GM18870 (cell line): Measurements from ENCODE around the gene CACNA1S.

Experiments used
- ATAC-seq: cut with Tn5 transposase; IDR thresholded peaks from one replicate; pipeline ENCODE4 v1.9.1; 2021; ENCODE audit warnings: moderate library complexity; ENCODE audit not compliant: unreplicated experiment

CACNA1S gene

GRCh38 chr1:201096041-201096461, 16.2 kb downstream of the CACNA1S start:
- ATAC-seq, result no peak

DNA sequence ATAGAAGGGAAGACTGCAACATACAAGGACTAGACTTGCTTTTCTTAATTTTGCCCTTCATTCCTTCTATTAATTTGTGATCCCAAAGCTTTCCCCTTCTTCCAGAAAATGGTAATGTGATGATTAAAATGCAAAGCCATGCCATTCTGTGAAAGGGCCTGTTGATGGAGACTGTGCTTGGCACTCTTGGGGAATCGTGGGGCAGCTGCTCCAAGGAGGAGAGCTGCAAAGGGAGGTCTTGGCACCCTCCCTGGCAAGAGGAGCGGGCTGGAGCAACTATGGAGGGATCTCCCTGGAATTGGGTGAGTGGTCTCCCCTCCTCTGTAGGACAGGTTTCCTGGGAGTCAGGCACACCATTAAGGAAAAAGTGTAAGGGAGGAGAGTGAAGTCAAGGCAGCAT, 16.6 kb downstream of the CACNA1S start:
- ATAC-seq, result no peak

- no peak for ATAC-seq
Measured at GRCh38 chr1:201094832-201095231, 17.4 kb downstream of the CACNA1S start.

- ATAC-seq, result no peak
Measured at GRCh38 chr1:201093962-201094361, 18.3 kb downstream of the CACNA1S start.

DNA sequence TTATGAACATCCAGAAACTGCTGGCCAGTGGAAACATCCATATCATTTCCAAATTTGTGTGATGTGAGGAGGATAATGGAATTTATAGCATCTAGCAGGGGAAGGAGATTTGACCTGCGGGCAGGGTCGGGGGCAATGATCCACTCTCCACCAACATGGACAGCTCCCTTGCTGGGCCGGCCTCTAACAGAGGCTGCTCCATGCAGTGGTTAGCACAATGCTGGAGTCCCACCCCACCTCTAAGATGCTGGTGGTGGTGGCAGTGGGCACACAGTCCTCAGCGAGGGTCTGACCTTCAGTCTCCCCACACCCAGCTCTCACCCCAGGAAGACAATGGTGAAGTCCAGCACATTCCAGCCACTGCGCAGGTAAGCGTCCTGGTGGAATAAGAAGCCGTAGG, 18.7 kb downstream of the CACNA1S start:
- no peak for ATAC-seq

- no peak for ATAC-seq
Measured at GRCh38 chr1:201092738-201093137, 19.5 kb downstream of the CACNA1S start.

GRCh38 chr1:201091256-201091655, 21.0 kb downstream of the CACNA1S start:
- ATAC-seq, result no peak

DNA sequence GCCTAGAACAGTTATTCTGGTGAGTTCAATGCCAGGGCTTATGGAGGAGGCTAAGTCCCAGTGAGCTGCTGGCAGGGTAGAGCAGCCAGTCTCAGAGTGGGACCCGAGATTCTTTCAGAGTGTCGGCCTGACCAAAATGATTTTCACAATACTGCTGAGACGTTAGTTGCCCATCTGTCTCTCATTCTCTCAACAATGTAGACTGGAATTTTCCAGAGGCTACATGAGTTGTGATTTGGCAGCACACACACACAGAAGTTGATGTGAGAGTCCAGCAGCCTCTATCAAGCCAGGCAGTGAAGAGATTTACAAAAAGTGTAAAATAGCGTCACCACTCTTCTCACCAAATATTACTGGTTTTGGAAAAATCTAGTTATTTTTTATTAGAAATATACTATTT, 21.7 kb downstream of the CACNA1S start:
- no peak for ATAC-seq

GRCh38 chr1:201089596-201089995, 22.6 kb downstream of the CACNA1S start:
- no peak for ATAC-seq

DNA sequence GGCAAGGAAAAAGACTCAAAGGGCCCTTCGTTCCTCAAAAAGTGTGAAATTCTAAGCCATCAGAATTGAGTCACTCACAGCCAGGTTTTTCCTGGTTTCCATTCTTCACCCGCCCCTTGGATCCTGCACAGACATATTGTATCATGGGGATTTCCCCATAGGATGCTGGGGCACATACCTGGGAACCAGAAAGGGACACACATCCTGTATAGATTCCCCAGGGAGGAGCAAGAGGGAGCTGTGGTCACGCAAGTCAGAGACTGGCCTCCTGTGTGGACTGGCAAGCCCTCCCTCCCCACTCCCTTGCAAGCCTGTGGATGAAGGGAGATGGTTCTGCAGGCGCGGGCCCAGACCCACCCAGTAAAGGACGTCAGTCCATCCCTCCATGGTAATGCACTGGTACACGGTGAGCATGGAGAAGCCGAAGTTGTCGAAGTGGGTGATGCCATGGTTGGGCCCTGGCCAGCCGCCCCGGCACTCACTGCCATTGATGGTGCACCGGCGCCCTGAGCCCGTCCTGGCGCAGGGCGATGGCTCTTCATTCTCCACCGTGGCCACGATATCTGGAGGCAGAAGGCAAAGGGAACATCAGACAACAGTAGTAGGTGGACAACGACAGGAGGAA, 23.2 kb downstream of the CACNA1S start:
- ATAC-seq, result no peak

GRCh38 chr1:201088395-201088794, 23.8 kb downstream of the CACNA1S start:
- ATAC-seq, result no peak

- no peak for ATAC-seq
Measured at GRCh38 chr1:201085902-201086735, 26.1 kb downstream of the CACNA1S start.

- ATAC-seq, result no peak
Measured at GRCh38 chr1:201084295-201084694, 27.9 kb downstream of the CACNA1S start.

- ATAC-seq, result no peak
Measured at GRCh38 chr1:201083741-201084140, 28.5 kb downstream of the CACNA1S start.

DNA sequence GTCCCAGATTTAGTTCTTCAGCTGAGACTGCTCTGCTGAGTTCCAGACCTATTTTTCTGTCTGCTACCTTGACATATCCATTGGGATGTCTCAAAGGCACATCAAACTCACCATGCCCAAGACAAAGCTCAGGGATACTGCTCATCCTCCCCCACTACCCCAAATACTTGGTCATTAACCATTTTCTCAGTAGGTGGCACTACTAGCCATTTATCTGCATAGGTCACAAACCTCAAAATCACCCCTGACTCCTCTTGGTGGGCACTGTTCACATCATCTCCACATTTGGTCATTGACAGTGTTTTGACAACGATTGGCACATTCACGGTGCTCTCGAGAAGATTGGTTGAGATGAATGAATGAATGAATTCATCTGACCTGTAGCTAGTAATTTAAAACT, 32.1 kb downstream of the CACNA1S start:
- ATAC-seq, result no peak

DNA sequence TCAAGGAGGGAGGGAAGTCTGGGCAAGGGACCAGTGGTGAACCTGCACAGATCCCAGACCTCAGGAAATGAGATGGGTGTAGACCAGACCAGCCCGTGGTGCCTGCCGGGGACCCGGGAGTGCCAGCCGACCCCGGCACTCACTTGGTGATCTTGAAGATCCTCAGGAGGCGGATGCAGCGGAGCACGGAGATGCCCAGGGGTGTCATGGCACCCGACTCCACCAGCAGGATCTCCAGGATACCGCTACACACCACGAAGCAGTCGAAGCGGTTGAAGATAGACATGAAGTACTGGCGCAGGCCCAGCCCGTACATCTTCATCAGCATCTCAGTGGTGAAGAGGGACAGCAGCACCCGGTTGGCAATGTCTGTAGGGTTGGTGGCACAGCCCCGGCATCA, 34.5 kb downstream of the CACNA1S start:
- no peak for ATAC-seq

DNA sequence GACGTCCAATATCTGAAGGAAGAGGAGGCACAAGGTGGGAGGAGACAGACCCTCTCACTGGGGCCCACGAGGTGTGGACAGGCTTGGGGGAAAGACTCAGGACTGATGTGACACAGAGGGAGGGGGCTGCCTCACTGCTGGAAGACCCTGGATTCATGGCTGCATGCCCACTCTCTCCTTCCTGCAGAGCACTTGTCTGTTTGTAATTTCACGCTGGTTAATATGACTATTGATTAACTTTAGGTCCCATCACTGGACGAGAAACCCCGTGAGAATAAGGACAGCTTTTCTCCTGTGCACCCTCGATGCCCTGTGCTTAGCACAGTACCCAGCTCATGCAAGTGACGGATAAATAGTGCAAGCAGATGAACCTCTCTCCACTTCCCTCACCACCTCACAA, 35.1 kb downstream of the CACNA1S start:
- no peak for ATAC-seq

- no peak for ATAC-seq
Measured at GRCh38 chr1:201076092-201076491, 36.1 kb downstream of the CACNA1S start.

- no peak for ATAC-seq
Measured at GRCh38 chr1:201074018-201074417, 38.2 kb downstream of the CACNA1S start.

DNA sequence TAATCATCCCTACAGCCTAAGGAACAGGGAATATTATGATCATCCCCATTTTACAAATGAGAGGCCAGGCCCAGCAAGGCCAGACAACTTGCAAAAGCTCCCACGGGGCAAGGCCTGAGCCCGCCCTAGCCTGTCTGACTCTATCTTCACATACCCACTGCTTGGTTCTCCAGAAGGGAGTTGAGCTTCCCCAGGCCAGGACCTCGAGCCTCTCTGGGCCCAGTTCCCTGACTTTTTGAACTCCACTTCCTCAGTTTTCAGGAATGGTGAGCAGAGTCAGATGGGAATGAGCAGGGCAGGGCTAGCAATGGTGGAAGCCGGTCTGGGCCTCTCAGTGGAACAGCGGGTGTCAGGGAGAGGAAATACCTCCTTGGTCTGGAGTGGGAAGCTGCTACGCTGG, 39.3 kb downstream of the CACNA1S start:
- ATAC-seq, result no peak

GRCh38 chr1:201072149-201072548, 40.1 kb downstream of the CACNA1S start:
- ATAC-seq, result no peak

DNA sequence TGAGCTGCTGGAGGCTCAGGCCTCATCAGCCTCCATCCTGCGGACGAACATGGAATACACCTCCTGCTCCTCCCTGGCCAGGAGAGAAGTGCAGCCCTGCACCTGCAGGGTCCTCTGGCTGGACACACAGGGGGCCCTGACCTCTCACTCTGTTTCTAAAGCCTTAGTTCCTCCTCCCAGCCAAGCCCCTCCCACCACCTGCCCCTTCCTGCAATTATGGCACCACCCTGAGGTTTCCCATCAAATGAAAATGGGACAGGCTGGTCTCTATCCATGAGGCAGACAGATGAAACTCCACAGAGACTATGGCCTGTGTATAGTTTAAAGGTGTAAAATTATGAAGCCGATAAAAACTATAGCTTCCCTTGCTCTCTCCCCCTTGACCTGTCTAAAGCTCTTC, 42.6 kb downstream of the CACNA1S start:
- no peak for ATAC-seq

DNA sequence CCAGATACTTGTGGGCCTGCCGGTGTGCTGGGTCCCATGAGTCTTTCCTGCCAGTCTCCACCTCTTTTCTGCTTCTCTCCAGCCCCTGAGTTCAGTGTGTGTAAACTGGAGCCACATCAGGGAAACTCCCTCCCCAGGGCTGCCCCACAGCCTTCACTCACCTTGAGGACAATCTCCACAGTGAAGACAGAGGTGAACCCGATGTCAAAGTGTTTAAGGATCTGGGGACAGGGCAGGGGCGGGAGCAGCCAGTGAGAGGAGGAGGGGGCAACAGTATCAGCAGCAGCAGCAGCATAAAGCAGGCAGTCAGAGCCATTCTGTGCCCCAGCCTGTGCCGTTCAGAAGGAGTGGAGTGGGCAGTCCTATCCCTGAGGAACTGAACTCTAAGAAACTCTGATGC, 43.2 kb downstream of the CACNA1S start:
- no peak for ATAC-seq
